Measurements from ENCODE around the gene PPP1R11.

PPP1R11 gene

GRCh38 chr6:30042914-30043313 lies 24.1 kb upstream of the PPP1R11 start:
- no peak overlapping the region for H3K4me3 ChIP-seq (ENCODE audit: low read depth, low read length)
- no peak for DNase-seq (ENCODE audit: low read depth)
- no peak for TF ChIP-seq CTCF (conservative IDR thresholded peaks at IDR 0.05; ENCODE audit: low read depth, low read length)

GRCh38 chr6:30043744-30044143 lies 23.3 kb upstream of the PPP1R11 start:
- no peak for DNase-seq (ENCODE audit: low read depth)
- no peak for TF ChIP-seq CTCF (conservative IDR thresholded peaks at IDR 0.05; ENCODE audit: low read depth, low read length)

GRCh38 chr6:30044630-30045029 lies 22.4 kb upstream of the PPP1R11 start:
- H3K4me3 ChIP-seq (ENCODE audit: low read depth, low read length): no peak overlapping the region
- DNase-seq (ENCODE audit: low read depth): peak; percentile 32
- TF ChIP-seq CTCF (conservative IDR thresholded peaks at IDR 0.05; ENCODE audit: low read depth, low read length): no peak

More at GRCh38 chr6:30043744-30044143, 23.3 kb upstream of the PPP1R11 start:
- no peak overlapping the region for H3K4me3 ChIP-seq (ENCODE audit: low read depth, low read length)

- H3K4me3 ChIP-seq (ENCODE audit: low read depth, low read length): no peak overlapping the region
- DNase-seq (ENCODE audit: low read depth): no peak
- no peak for TF ChIP-seq CTCF (conservative IDR thresholded peaks at IDR 0.05; ENCODE audit: low read depth, low read length)
Observed at GRCh38 chr6:30047220-30047619, 19.8 kb upstream of the PPP1R11 start.

- no peak overlapping the region for H3K4me3 ChIP-seq (ENCODE audit: low read depth, low read length)
- TF ChIP-seq CTCF (conservative IDR thresholded peaks at IDR 0.05; ENCODE audit: low read depth, low read length): no peak
- DNase-seq (ENCODE audit: low read depth): no peak
Observed at GRCh38 chr6:30053682-30054081, 13.3 kb upstream of the PPP1R11 start.

- DNase-seq (ENCODE audit: low read depth): no peak
- no peak overlapping the region for H3K4me3 ChIP-seq (ENCODE audit: low read depth, low read length)
- TF ChIP-seq CTCF (conservative IDR thresholded peaks at IDR 0.05; ENCODE audit: low read depth, low read length): no peak
Observed at GRCh38 chr6:30055513-30055912, 11.5 kb upstream of the PPP1R11 start.

GRCh38 chr6:30060606-30061091 lies 6.3 kb upstream of the PPP1R11 start:
- DNase-seq (ENCODE audit: low read depth): peak; percentile 44
- peak overlapping the region; percentile 86 for H3K4me3 ChIP-seq (ENCODE audit: low read depth, low read length)
- no peak for TF ChIP-seq CTCF (conservative IDR thresholded peaks at IDR 0.05; ENCODE audit: low read depth, low read length)

All from choroid plexus epithelial cell (primary cell).